Measurements from ENCODE around the gene ARHGEF16.

Gene ARHGEF16

GRCh38 chr1:3472906-3473305 is 18.4 kb downstream of the ARHGEF16 start:
- Histone ChIP-seq H3K27ac (ENCODE audit: low read length) (no peak overlapping the region), H3K4me3 (ENCODE audit: low read length) (no peak overlapping the region), H3K79me2 (ENCODE audit: low read length) (no peaks in the 10 kb centered on the region), H4K20me1 (ENCODE audit: insufficient read depth, low read length) (no peaks in the 10 kb centered on the region), H3K9ac (ENCODE audit: low read length) (no peak overlapping the region), H3F3A (ENCODE audit: insufficient read depth, low read length) (no peaks in the 10 kb centered on the region), H2AFZ (ENCODE audit: low read length) (no peak overlapping the region), H3K9me3 (replicated peaks; ENCODE audit: insufficient read depth, low read length) (no peaks in the 10 kb centered on the region), H3K9me2 (replicated peaks; ENCODE audit: insufficient read depth, low read length) (no peaks in the 10 kb centered on the region), H3K36me3 (replicated peaks; ENCODE audit: insufficient read depth, low read length) (no peaks in the 10 kb centered on the region), H3K4me2 (ENCODE audit: low read depth, low read length) (no peak overlapping the region), H3K27me3 (replicated peaks; ENCODE audit: insufficient read depth, low read length) (peaks cover 51% of the 10 kb centered on the region), H3K4me1 (ENCODE audit: low read length) (no peaks in the 10 kb centered on the region)
- TF ChIP-seq CTCF (IDR thresholded peaks at IDR 0.05; ENCODE audit: low read length) (no peak), EZH2 (optimal IDR thresholded peaks at IDR 0.05; ENCODE audit: low read depth, low read length) (no peak), EZH2phosphoT487 (IDR thresholded peaks at IDR 0.05; ENCODE audit: low read length) (no peak)
- DNase-seq = no peak

GRCh38 chr1:3473381-3473844 is 18.9 kb downstream of the ARHGEF16 start:
- Histone ChIP-seq H3K27ac (ENCODE audit: low read length) (no peak overlapping the region), H3K4me2 (ENCODE audit: low read depth, low read length) (no peak overlapping the region), H4K20me1 (ENCODE audit: insufficient read depth, low read length) (no peaks in the 10 kb centered on the region)

GRCh38 chr1:3474016-3474415 is 19.6 kb downstream of the ARHGEF16 start:
- H3K27ac ChIP-seq (ENCODE audit: low read length) = no peak overlapping the region
- no peak for DNase-seq
- no peak overlapping the region for H3K9ac ChIP-seq (ENCODE audit: low read length)
- no peak overlapping the region for H3K4me3 ChIP-seq (ENCODE audit: low read length)
- peaks cover 49% of the 10 kb centered on the region for H3K27me3 ChIP-seq (replicated peaks; ENCODE audit: insufficient read depth, low read length)
- TF ChIP-seq EZH2 (optimal IDR thresholded peaks at IDR 0.05; ENCODE audit: low read depth, low read length) (no peak), CTCF (IDR thresholded peaks at IDR 0.05; ENCODE audit: low read length) (no peak), EZH2phosphoT487 (IDR thresholded peaks at IDR 0.05; ENCODE audit: low read length) (no peak)
- H4K20me1 ChIP-seq (ENCODE audit: insufficient read depth, low read length) = no peaks in the 10 kb centered on the region
- H3K9me3 ChIP-seq (replicated peaks; ENCODE audit: insufficient read depth, low read length) = no peaks in the 10 kb centered on the region
- no peaks in the 10 kb centered on the region for H3K79me2 ChIP-seq (ENCODE audit: low read length)
- no peaks in the 10 kb centered on the region for H3F3A ChIP-seq (ENCODE audit: insufficient read depth, low read length)
- H3K4me1 ChIP-seq (ENCODE audit: low read length) = no peaks in the 10 kb centered on the region
- no peaks in the 10 kb centered on the region for H3K9me2 ChIP-seq (replicated peaks; ENCODE audit: insufficient read depth, low read length)
- no peak overlapping the region for H3K4me2 ChIP-seq (ENCODE audit: low read depth, low read length)
- no peak overlapping the region for H2AFZ ChIP-seq (ENCODE audit: low read length)
- no peaks in the 10 kb centered on the region for H3K36me3 ChIP-seq (replicated peaks; ENCODE audit: insufficient read depth, low read length)

More at GRCh38 chr1:3473381-3473844, 18.9 kb downstream of the ARHGEF16 start:
- DNase-seq = no peak
- H3K4me1 ChIP-seq (ENCODE audit: low read length) = no peaks in the 10 kb centered on the region
- H3K9me3 ChIP-seq (replicated peaks; ENCODE audit: insufficient read depth, low read length) = no peaks in the 10 kb centered on the region
- no peaks in the 10 kb centered on the region for H3K9me2 ChIP-seq (replicated peaks; ENCODE audit: insufficient read depth, low read length)
- H3K4me3 ChIP-seq (ENCODE audit: low read length) = no peak overlapping the region
- H3K79me2 ChIP-seq (ENCODE audit: low read length) = no peaks in the 10 kb centered on the region
- H2AFZ ChIP-seq (ENCODE audit: low read length) = no peak overlapping the region
- H3K9ac ChIP-seq (ENCODE audit: low read length) = no peak overlapping the region
- H3K27me3 ChIP-seq (replicated peaks; ENCODE audit: insufficient read depth, low read length) = peaks cover 51% of the 10 kb centered on the region
- H3K36me3 ChIP-seq (replicated peaks; ENCODE audit: insufficient read depth, low read length) = no peaks in the 10 kb centered on the region
- TF ChIP-seq EZH2 (optimal IDR thresholded peaks at IDR 0.05; ENCODE audit: low read depth, low read length) (no peak), CTCF (IDR thresholded peaks at IDR 0.05; ENCODE audit: low read length) (no peak), EZH2phosphoT487 (IDR thresholded peaks at IDR 0.05; ENCODE audit: low read length) (no peak)
- no peaks in the 10 kb centered on the region for H3F3A ChIP-seq (ENCODE audit: insufficient read depth, low read length)
